GM12878 (cell line): ENCODE results near the gene PELI1. TPM values are rescaled to one million over a fixed set of nuclear protein-coding genes. Genes with fewer than 3 reads are reported as not detected.

Experiments
- ATAC-seq: fragments of 200-7000 bp; cut with Tn5 transposase; 3 replicates; pipeline ENCODE4 v1.9.1; 2020; ENCODE audit warnings: mild to moderate bottlenecking, moderate library complexity
- BruUV-seq: library from RNA; stranded (reverse); fragments of 400-500 nt; replicated peaks from 2 replicates; lab custom pipeline; 2021; lab: Mats Ljungman, UMichigan
- CTCF ChIA-PET: fragments of 300-600 bp; sonication (Branson Sonifier 250); formaldehyde crosslinking; extraction: SDS; loops from one replicate; lab custom pipeline; 2021; ENCODE audit warnings: inconsistent platforms; lab: Yijun Ruan, JAX
- POLR2A ChIA-PET: fragments of 350-600 bp; formaldehyde crosslinking; extraction: SDS; loops from one replicate; lab custom pipeline; 2021; ENCODE audit warnings: inconsistent platforms; lab: Charles Lee
- RAD21 ChIA-PET: fragments of 300-600 bp; sonication (Branson Sonifier 250); formaldehyde crosslinking; loops from one replicate; lab custom pipeline; 2023; ENCODE audit warnings: antibody characterized with exemption; ENCODE audit not compliant: unreplicated experiment; lab: Charles Lee
- SMC1A ChIA-PET: fragments of 300-600 bp; sonication (Branson Sonifier 250); formaldehyde crosslinking; loops from one replicate; lab custom pipeline; 2023; ENCODE audit not compliant: unreplicated experiment, uncharacterized antibody; lab: Charles Lee
- DNase-seq: peaks from one replicate; pipeline ENCODE4 v3.0.0-alpha.2; 2011; ENCODE audit warnings: low read depth, low spot score
- FAIRE-seq: peaks from 3 replicates; lab custom pipeline; 2011; peaks lifted over from hg19 to GRCh38; lab: Jason Lieb, UNC
- H2AFZ ChIP-seq: 2 replicates; pipeline ENCODE4 v1.6.0; 2011; ENCODE audit warnings: low read depth, low read length, control low read depth; ENCODE audit not compliant: control insufficient read depth
- H3K27ac ChIP-seq: 2 replicates; pipeline ENCODE4 v1.5.1; 2011; ENCODE audit warnings: control low read depth; ENCODE audit not compliant: control insufficient read depth, insufficient read depth
- H3K27me3 ChIP-seq, 2 experiments: replicated peaks in 1 of 2; 2 replicates each; pipeline versions ENCODE4 v1.6.0 to v1.6.1; 2011; ENCODE audit warnings: low read length in 1 of 2; ENCODE audit not compliant: control insufficient read depth in 2 of 2, insufficient read depth in 2 of 2
- H3K36me3 ChIP-seq, 2 experiments: 2 replicates each; pipeline ENCODE4 v1.5.1; 2011; ENCODE audit warnings: low read length in 1 of 2; ENCODE audit not compliant: control insufficient read depth in 2 of 2, insufficient read depth in 2 of 2
- H3K4me1 ChIP-seq: 2 replicates; pipeline ENCODE4 v1.6.1; 2011; ENCODE audit warnings: mild to moderate bottlenecking, low read length, moderate library complexity, mixed read lengths; ENCODE audit not compliant: control insufficient read depth, insufficient read depth
- H3K4me2 ChIP-seq: 2 replicates; pipeline ENCODE4 v1.6.0; 2011; ENCODE audit warnings: control low read depth; ENCODE audit not compliant: control insufficient read depth, insufficient read depth
- H3K4me3 ChIP-seq: fragments of 200-600 bp; sonication (generic); 2 replicates; pipeline ENCODE4 v1.5.1; 2016
- H3K79me2 ChIP-seq: 2 replicates; pipeline ENCODE4 v1.6.0; 2011; ENCODE audit warnings: low read length; ENCODE audit not compliant: control insufficient read depth, insufficient read depth
- H3K9ac ChIP-seq: 2 replicates; pipeline ENCODE4 v1.8.0; 2011; ENCODE audit warnings: low read length, control low read depth, mixed read lengths; ENCODE audit not compliant: control insufficient read depth, insufficient read depth
- H3K9me3 ChIP-seq: replicated peaks from 3 replicates; pipeline ENCODE4 v1.5.1; 2011; ENCODE audit warnings: mild to moderate bottlenecking, low read length; ENCODE audit not compliant: control insufficient read depth, insufficient read depth
- H4K20me1 ChIP-seq: 2 replicates; pipeline ENCODE4 v1.6.0; 2011; ENCODE audit not compliant: control insufficient read depth, insufficient read depth
- MYB ChIP-seq: fragments of 150-350 bp; IDR thresholded peaks from 2 replicates; pipeline ENCODE4 v1.6.1; 2014; ENCODE audit warnings: mild to moderate bottlenecking, low read depth, low read length, borderline replicate concordance
- ZBTB40 ChIP-seq: fragments of 450-650 bp; IDR thresholded peaks from 2 replicates; pipeline ENCODE4 v1.6.1; 2016; ENCODE audit warnings: mild to moderate bottlenecking, moderate library complexity, borderline replicate concordance
- WGBS: methylation state at CpG from one replicate; pipeline ENCODE4 v1.1.6; 2016; ENCODE audit warnings: low lambda C conversion rate; ENCODE audit not compliant: insufficient replicate concordance, insufficient coverage; ENCODE audit errors: missing lambda C conversion rate; 5-methylcytosine and 5-hydroxymethylcytosine counted together
- in situ Hi-C: fragments of 300-500 bp; cut with MboI; formaldehyde crosslinking; loops from 9 replicates; pipeline ENCODE4 v1.14.3; 2018; ENCODE audit warnings: mixed read lengths
- intact Hi-C: fragments of 100-400 bp; cut with micrococcal nuclease; formaldehyde crosslinking; loops from one replicate; pipeline ENCODE4 v1.14.2; 2022; ENCODE audit not compliant: unreplicated experiment
- polyA plus RNA-seq, 11 experiments: library from polyadenylated mRNA; depleted of rRNA in 4 of 11; unstranded in 6 of 11; stranded (reverse) in 5 of 11; fragments of >200 nt; fragmentation: Nextera tagmentation in 4 of 11; fragmentation: Illumina TruSeq in 1 of 11; extraction: Ambion mirVana in 4 of 11; extraction: Trizol in 1 of 11; gene quantifications; 1 replicate in 1 of 11; 2 replicates in 10 of 11; pipeline versions ENCODE4 v1.2.1 to v1.2.3, GENCODE V29; 2011 to 2016; ENCODE audit warnings: inconsistent platforms in 2 of 11, missing spikeins in 2 of 11, low read depth in 1 of 11
- total RNA-seq, 4 experiments: library from RNA; depleted of rRNA in 3 of 4; stranded (reverse); fragments of >200 nt in 3 of 4; fragmentation: Illumina TruSeq in 1 of 4; extraction: Trizol in 1 of 4; gene quantifications; 2 replicates each; pipeline versions ENCODE4 v1.2.1 to v1.2.3, GENCODE V29; 2013 to 2021

PELI1 gene
- total and polyA plus RNA-seq, 10 of the 15 experiments (the other 5 are each of a cell fraction or from before 2014, with no cell fraction given) = 12.1 to 92.0 (median 39.8) TPM

- ATAC-seq = peak; percentile 53
- intact Hi-C loops = no loop called here
- BruUV-seq = no TSS peak
- FAIRE-seq = no peak
- ChIA-PET SMC1A (interaction anchor here (1.0 to 23.5 kb wide), 17 partner anchors 10 to 215 kb away, joined by 3 to 495 read pairs (median 5); no protein-coding TSS in a partner anchor), CTCF (interaction anchor here (0.9 to 2.6 kb wide), 8 partner anchors 8 to 211 kb away, joined by 3 to 13 read pairs (median 4); no protein-coding TSS in a partner anchor), POLR2A (interaction anchor here (0.7 to 2.1 kb wide), 5 partner anchors 9 to 16 kb away, joined by 3 to 8 read pairs (median 4); no protein-coding TSS in a partner anchor), RAD21 (interaction anchor here (0.5 to 2.4 kb wide), 11 partner anchors 9 to 589 kb away, joined by 3 to 10 read pairs (median 4); no protein-coding TSS in a partner anchor)
- Histone ChIP-seq H3K79me2 (peaks cover 99% of the 10 kb centered on the region), H3K27ac (peak overlapping the region; percentile 72), H3K4me3 (peak overlapping the region; percentile 27; the same call in 1 of the 2 replicates), H3K4me2 (peak overlapping the region; percentile 51; the same call in 1 of the 2 replicates), H3K4me1 (peaks cover 49% of the 10 kb centered on the region), H3K36me3 (peaks cover 0 to 3% of the 10 kb centered on the region in 2 experiments; a peak in 2 of 4 replicates), H4K20me1 (no peaks in the 10 kb centered on the region), H2AFZ (no peak overlapping the region), H3K9ac (no peak overlapping the region), H3K27me3 (no peaks in the 10 kb centered on the region), H3K9me3 (no peaks in the 10 kb centered on the region)
- no peak for DNase-seq
- in situ Hi-C loops = no loop called here
- WGBS = 30% methylated on average over 3 of the region's 3 CpGs
- TF ChIP-seq MYB (no peak), ZBTB40 (no peak)
Observed at GRCh38 chr2:64114912-64115277, 29.3 kb downstream of the PELI1 start.
